Stimulated activated naive CD4-positive, alpha-beta T cell treated with Interleukin-2 at 50 U/mL for 16 hours (primary cell): ENCODE data around the gene DAZ4.
"Not testable (repeated sequence)": the region's sequence is repeated elsewhere in the genome, so short reads cannot be mapped to it uniquely, and the experiment has no call there.

ENCODE experiments used
- DNase-seq: peaks from one replicate; lab custom pipeline; 2025; lab: John Stamatoyannopoulos, UW

Gene DAZ4

GRCh38 chrY:24833619-24834018 lies at the start of gene DAZ4:
DAZ4 (plus strand) TSS chrY:24833919; CDS start chrY:24834127, 208 bp downstream.
- DNase-seq: not testable (repeated sequence)

GRCh38 chrY:24813293-24813692 lies 20.4 kb upstream of the DAZ4 start, which contains the start of gene DAZ3:
DAZ3 (minus strand) TSS chrY:24813393; CDS start chrY:24813185, 208 bp downstream.
- not testable (repeated sequence) for DNase-seq

- not testable (repeated sequence) for DNase-seq
Measured at GRCh38 chrY:24821836-24822235, 11.9 kb upstream of the DAZ4 start.

GRCh38 chrY:24824184-24824879 lies 9.4 kb upstream of the DAZ4 start:
- not testable (repeated sequence) for DNase-seq

- DNase-seq: not testable (repeated sequence)
Measured at GRCh38 chrY:24825069-24825468, 8.7 kb upstream of the DAZ4 start.
